Suprapubic skin (tissue), 4 donors: Measurements from ENCODE around the gene SUN2. TPM values are rescaled to one million over a fixed set of nuclear protein-coding genes. Genes with fewer than 3 reads are reported as not detected.

Source experiments
- DNase-seq, 2 donors: peaks; one replicate each; pipeline ENCODE4 v3.0.0-alpha.2; 2019; ENCODE audit warnings: low spot score in 2 of 2
- H3K27ac ChIP-seq: fragments of 200-600 bp; sonication (generic); one replicate; pipeline ENCODE4 v1.5.1; 2019
- H3K27me3 ChIP-seq: fragments of 200-600 bp; sonication (generic); one replicate; pipeline ENCODE4 v1.5.1; 2019
- H3K36me3 ChIP-seq: fragments of 200-600 bp; sonication (generic); one replicate; pipeline ENCODE4 v1.5.1; 2019
- H3K4me1 ChIP-seq: fragments of 200-600 bp; sonication (generic); one replicate; pipeline ENCODE4 v1.5.1; 2019
- H3K4me3 ChIP-seq: fragments of 200-600 bp; sonication (generic); one replicate; pipeline ENCODE4 v1.5.1; 2019; ENCODE audit warnings: mild to moderate bottlenecking
- H3K9me3 ChIP-seq: fragments of 200-600 bp; sonication (generic); one replicate; pipeline ENCODE4 v1.5.1; 2019
- CTCF ChIP-seq, 2 donors: fragments of 200-600 bp in 1 of 2; fragments of 450-650 bp in 1 of 2; sonication (generic) in 1 of 2; IDR thresholded peaks; one replicate each; pipeline ENCODE4 v1.5.1; 2016 to 2019; ENCODE audit warnings: antibody characterized with exemption in 2 of 2, mild to moderate bottlenecking in 1 of 2, moderate library complexity in 1 of 2
- EP300 ChIP-seq: sonication (generic); formaldehyde crosslinking; IDR thresholded peaks from one replicate; pipeline ENCODE4 v1.6.1; 2017; ENCODE audit warnings: antibody characterized with exemption
- POLR2A ChIP-seq, 2 donors: fragments of 450-650 bp; IDR thresholded peaks; one replicate each; pipeline ENCODE4 v1.6.1; 2017; ENCODE audit warnings: antibody characterized with exemption in 2 of 2, mild to moderate bottlenecking in 2 of 2, moderate library complexity in 2 of 2
- POLR2AphosphoS5 ChIP-seq, 3 donors: sonication (generic); formaldehyde crosslinking; IDR thresholded peaks; one replicate each; pipeline ENCODE4 v1.6.1; 2017; ENCODE audit warnings: antibody characterized with exemption in 3 of 3
- WGBS: methylation state at CpG from one replicate; pipeline ENCODE4 v1.1.5; 2018; 5-methylcytosine and 5-hydroxymethylcytosine counted together
- total RNA-seq, 4 donors: library from RNA; depleted of rRNA; stranded (reverse); fragments of >200 nt; gene quantifications; one replicate each; pipeline ENCODE4 v1.1.0, GENCODE V29; 2016

SUN2 gene
- total RNA-seq, 4 donors from 2014 or later = 186 to 262 (median 232) TPM

GRCh38 chr22:38699784-38700183 is 56.0 kb downstream of the SUN2 start:
- WGBS = 6% methylated on average over 6 of the region's 6 CpGs
- H3K4me1 ChIP-seq = peaks cover 64% of the 10 kb centered on the region
- DNase-seq = no peak

GRCh38 chr22:38699143-38699542 is 56.7 kb downstream of the SUN2 start:
- Histone ChIP-seq H3K27me3 (no peaks in the 10 kb centered on the region), H3K4me1 (peaks cover 58% of the 10 kb centered on the region), H3K27ac (peak overlapping the region; percentile 99), H3K36me3 (no peaks in the 10 kb centered on the region), H3K4me3 (peak overlapping the region; percentile 98), H3K9me3 (no peaks in the 10 kb centered on the region)
- 49% methylated on average over 5 of the region's 5 CpGs for WGBS
- DNase-seq = no peak
- no peak for TF ChIP-seq POLR2AphosphoS5 (IDR thresholded peaks at IDR 0.05)
- no peak for TF ChIP-seq EP300
- TF ChIP-seq CTCF (IDR thresholded peaks at IDR 0.05) = no peak
- no peak for TF ChIP-seq POLR2A (IDR thresholded peaks at IDR 0.05)

More at GRCh38 chr22:38699784-38700183, 56.0 kb downstream of the SUN2 start:
- TF ChIP-seq CTCF (IDR thresholded peaks at IDR 0.05) (peak in 1 of 2 donors; percentile 1), POLR2A (IDR thresholded peaks at IDR 0.05) (no peak), EP300 (no peak), POLR2AphosphoS5 (IDR thresholded peaks at IDR 0.05) (no peak)
- no peaks in the 10 kb centered on the region for H3K36me3 ChIP-seq
- H3K27ac ChIP-seq = peak overlapping the region; percentile 99
- no peaks in the 10 kb centered on the region for H3K27me3 ChIP-seq
- no peaks in the 10 kb centered on the region for H3K9me3 ChIP-seq
- H3K4me3 ChIP-seq = peak overlapping the region; percentile 98

GRCh38 chr22:38698407-38699094 is 57.2 kb downstream of the SUN2 start:
- H3K27ac ChIP-seq = no peak overlapping the region
- no peak for TF ChIP-seq POLR2A (IDR thresholded peaks at IDR 0.05)
- TF ChIP-seq POLR2AphosphoS5 (IDR thresholded peaks at IDR 0.05) = no peak
- TF ChIP-seq CTCF (IDR thresholded peaks at IDR 0.05) = no peak
- no peak for TF ChIP-seq EP300
- peak overlapping the region; percentile 98 for H3K4me3 ChIP-seq
- H3K36me3 ChIP-seq = no peaks in the 10 kb centered on the region
- no peaks in the 10 kb centered on the region for H3K27me3 ChIP-seq
- no peak for DNase-seq
- H3K9me3 ChIP-seq = no peaks in the 10 kb centered on the region
- 93% methylated on average over 13 of the region's 13 CpGs for WGBS
- peaks cover 60% of the 10 kb centered on the region for H3K4me1 ChIP-seq

- WGBS = 46% methylated on average over 8 of the region's 8 CpGs
- H3K27ac ChIP-seq = peak overlapping the region; percentile 61
- H3K4me1 ChIP-seq = peaks cover 65% of the 10 kb centered on the region
- no peak for TF ChIP-seq CTCF (IDR thresholded peaks at IDR 0.05)
- TF ChIP-seq EP300 = no peak
- no peak for TF ChIP-seq POLR2AphosphoS5 (IDR thresholded peaks at IDR 0.05)
- TF ChIP-seq POLR2A (IDR thresholded peaks at IDR 0.05) = no peak
- H3K27me3 ChIP-seq = no peaks in the 10 kb centered on the region
- H3K36me3 ChIP-seq = no peaks in the 10 kb centered on the region
- H3K4me3 ChIP-seq = peak overlapping the region; percentile 5
- DNase-seq = no peak
- no peaks in the 10 kb centered on the region for H3K9me3 ChIP-seq
These were observed 58.2 kb downstream of the SUN2 start for GRCh38 chr22:38697425-38698089.

- DNase-seq = no peak
- H3K36me3 ChIP-seq = no peaks in the 10 kb centered on the region
- 28% methylated on average over 3 of the region's 3 CpGs for WGBS
- H3K4me1 ChIP-seq = peaks cover 65% of the 10 kb centered on the region
- peak overlapping the region; percentile 61 for H3K27ac ChIP-seq
- no peaks in the 10 kb centered on the region for H3K9me3 ChIP-seq
- no peaks in the 10 kb centered on the region for H3K27me3 ChIP-seq
- no peak overlapping the region for H3K4me3 ChIP-seq
- TF ChIP-seq CTCF (IDR thresholded peaks at IDR 0.05) (no peak), POLR2AphosphoS5 (IDR thresholded peaks at IDR 0.05) (no peak), EP300 (no peak), POLR2A (IDR thresholded peaks at IDR 0.05) (no peak)
These were observed 59.0 kb downstream of the SUN2 start for GRCh38 chr22:38696606-38697424.
